CD1c-positive myeloid dendritic cell (primary cell): ENCODE data around the gene USP11.
"Not testable (repeated sequence)": the region's sequence is repeated elsewhere in the genome, so short reads cannot be mapped to it uniquely, and the experiment has no call there.

Source experiments
- DNase-seq: peaks from one replicate; pipeline ENCODE4 v3.0.0-alpha.2; 2016; ENCODE audit errors: extremely low spot score

USP11 gene

GRCh38 chrX:47245156-47245555 lies 12.3 kb downstream of the USP11 start:
- no peak for DNase-seq

- DNase-seq: no peak
Observed at GRCh38 chrX:47247206-47247998, 14.6 kb downstream of the USP11 start.

GRCh38 chrX:47247999-47248320 lies 15.2 kb downstream of the USP11 start:
- DNase-seq: no peak

DNA sequence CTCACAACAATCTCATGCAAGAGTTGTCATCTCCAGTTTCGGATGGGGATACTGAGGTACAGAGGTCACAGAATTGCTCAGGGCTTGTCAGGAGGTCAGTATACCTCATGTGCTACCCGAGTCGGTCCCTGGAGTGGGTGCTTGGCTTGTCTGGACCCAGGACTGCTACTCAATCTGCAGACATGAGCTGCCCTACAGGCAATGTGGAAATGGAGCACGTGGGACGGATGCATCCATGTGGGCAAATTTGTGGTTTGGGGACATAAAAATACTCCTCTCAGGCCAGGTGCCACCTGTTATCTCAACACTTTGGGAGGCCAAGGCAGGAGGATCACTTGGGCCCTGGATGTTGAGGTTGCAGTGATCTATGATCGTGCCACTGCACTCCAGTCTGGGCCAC lies 15.8 kb downstream of the USP11 start:
- DNase-seq: no peak

DNA sequence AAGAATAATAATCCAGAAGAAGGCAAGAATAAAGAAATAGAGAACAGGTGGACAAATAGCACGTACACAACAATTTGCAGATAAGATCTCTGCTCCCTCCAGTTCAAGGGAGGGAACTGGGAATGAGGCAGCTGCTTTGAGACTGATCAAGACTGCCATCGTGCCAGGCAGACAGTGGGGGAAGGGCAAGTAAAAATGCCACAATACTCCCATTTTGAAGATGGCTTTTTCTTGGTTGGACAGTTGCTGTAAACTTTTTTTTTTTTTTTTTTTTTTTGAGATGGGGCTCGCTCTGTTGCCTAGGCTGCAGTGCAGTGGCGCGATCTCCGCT lies 17.2 kb downstream of the USP11 start:
- no peak for DNase-seq

DNA sequence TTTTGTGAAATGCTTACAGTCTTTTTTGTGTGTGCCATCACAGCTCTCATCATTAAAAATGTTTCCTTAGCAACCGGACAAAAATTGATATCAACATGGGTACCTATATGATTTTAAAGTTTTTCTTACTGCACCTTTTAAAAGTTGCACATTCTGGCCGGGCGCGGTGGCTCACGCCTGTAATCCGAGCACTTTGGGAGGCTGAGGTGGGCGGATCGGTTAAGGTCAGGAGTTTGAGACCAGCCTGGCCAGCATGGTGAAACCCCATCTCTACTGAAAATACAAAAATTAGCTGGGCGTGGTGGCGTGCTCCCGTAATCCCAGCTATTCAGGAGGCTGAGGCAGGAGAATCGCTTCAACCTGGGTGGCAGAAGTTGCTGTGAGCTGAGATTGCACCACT lies 24.8 kb downstream of the USP11 start:
- DNase-seq: not testable (repeated sequence)

- DNase-seq: peak; percentile 61
Observed at GRCh38 chrX:47264483-47265173, 31.8 kb downstream of the USP11 start.

GRCh38 chrX:47266643-47267042 lies 33.8 kb downstream of the USP11 start:
- no peak for DNase-seq

DNA sequence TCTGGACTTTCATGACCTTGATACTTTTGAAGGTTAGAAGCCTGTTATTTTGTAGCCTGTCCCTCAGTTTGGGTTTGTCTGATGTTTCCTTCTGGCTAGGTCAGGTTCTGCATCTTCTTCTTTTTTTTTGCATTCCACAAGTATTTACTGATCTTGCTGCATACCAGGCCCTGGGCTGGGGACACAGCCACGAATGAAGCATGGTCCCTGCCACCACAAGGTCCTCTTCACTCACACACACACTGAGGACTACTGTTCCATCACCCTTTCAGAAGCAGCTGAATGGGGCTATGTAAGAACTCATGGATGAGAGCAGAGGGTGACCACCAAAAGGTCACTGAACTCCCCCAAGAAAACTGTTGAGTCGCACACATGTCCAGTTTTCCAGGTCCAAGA lies 39.2 kb downstream of the USP11 start:
- no peak for DNase-seq

DNA sequence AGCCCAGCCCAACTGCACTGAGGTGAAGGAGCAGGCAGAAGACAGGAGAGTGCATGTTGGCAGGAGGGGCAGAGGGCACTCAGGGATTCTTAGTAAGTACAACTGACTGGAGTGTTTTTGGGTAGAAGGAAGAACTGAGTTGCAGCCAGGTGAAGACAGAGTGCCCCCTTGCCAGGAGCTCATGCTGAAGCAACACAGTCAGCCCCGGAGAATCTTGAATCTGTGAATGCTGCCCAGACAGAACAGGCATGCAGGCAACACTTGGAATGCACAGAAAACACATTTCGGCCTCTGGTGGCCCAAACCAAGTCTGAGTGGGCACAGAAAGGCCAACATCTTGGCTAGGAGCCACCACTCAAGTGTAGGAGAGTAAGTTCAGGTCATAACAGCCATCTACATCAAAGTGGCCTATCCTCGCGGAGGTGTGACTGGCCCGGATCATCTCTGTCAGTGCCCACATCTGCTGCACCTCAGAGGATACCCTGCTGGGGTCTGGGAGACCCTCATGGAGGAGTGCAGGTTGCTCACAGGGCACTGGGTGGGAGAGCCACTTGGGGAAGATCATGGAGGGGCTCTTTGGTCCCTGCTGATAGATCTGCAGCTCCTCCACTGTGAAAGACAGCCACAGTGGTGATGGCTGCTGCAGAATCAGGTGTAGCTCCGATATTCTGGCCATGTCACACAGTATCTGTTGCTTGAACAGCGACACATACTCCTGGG lies 40.4 kb downstream of the USP11 start:
- DNase-seq: no peak

DNA sequence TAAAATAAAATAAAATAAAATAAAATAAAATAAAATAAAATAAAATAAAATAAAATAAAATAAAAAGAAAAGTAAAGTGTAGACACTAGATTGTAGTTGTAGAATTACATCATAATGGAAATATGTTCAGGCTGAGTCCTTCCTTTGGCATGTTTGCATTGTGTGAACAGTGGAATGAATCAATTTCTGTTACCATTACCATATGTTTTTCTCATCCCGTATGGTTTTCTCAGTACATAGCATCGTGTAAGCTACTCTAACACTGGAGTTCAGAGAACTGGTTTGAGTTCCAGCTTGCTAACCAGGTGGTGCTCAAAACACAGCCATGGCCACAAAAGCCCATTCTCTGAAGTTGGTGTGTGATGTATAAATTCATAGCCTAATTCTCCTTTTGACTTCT lies 45.9 kb downstream of the USP11 start:
- no peak for DNase-seq

DNA sequence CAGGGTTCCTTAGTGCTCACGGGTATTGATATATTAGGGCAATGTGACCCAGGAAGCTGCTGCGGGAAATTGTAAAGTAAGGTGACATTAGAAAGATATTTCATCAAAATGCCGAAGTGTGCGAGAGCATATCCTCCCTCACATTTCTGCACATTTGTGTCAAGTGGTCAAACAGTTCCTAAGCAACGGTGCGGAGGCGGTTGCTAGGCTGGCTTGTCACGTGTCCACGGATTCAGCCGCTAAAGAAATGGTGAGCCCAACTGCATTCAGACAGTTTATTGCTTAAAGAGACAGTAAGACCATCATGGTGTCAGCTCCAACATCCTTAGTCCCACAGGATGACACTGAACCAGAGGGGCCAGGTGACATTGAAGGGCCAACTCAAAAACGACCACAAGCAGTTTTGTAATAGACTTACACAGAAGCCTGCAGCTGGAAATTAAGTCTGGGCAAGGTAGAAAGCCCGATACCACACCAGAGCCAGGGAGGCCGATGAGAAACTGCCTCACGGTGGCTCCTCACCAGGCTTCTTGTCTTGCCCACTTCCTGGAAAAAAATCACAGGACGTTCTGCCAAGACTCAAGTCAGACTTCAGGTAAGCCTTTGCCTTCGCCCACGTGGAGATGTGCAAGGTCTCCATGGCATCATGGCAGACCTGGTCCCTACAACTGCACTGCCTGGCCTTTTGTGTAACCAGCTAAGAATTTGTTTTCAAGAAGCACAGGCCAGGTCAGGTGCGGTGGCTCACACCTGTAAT lies 50.4 kb downstream of the USP11 start:
- DNase-seq: peak; percentile 42

- not testable (repeated sequence) for DNase-seq
Observed at GRCh38 chrX:47284616-47285015, 51.8 kb downstream of the USP11 start.

DNA sequence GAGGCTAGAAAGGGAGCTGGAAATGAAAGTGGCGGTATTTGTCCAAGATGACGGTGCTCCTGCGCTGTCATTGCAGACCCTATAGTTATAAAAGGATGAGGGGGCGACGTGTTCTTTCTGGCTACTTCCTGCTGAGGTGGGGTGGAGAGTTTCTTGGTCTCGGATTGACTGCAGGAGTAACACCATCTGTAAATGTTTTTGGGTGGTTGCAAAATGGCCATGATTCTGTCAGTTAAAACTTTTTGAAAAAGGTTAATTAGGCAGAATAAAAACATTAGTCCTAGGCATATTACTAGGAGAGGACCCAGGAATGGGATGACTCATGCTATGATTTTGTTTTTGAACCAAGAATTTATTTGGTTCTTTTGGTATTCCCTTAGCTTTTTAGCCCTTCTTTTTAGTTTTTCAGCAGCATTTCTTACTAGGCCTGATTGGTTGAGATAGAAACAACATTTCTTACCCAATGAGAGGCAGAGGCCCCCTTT lies 53.1 kb downstream of the USP11 start:
- no peak for DNase-seq

DNA sequence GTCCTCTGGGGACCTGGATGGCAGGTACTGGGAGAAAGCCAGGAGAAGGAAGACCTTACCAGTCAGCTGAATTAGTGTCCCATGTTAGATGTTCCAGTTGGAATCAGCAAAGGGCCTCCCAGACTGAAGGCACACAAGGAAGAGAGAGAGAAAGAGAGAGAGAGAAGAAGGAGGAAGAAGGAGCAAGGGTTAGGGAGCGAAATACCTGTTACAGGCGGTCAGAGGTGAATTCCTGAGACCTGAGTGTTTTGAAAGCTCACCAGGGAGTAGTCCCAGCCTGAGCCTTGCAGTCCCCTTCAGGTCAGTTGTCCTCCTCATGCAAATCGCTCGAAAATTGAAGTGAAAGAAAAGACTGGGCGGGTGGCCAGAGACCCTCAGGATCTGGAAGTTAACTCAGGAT lies 60.3 kb downstream of the USP11 start:
- DNase-seq: no peak

- DNase-seq: no peak
Observed at GRCh38 chrX:47296766-47297365, 64.1 kb downstream of the USP11 start.

DNA sequence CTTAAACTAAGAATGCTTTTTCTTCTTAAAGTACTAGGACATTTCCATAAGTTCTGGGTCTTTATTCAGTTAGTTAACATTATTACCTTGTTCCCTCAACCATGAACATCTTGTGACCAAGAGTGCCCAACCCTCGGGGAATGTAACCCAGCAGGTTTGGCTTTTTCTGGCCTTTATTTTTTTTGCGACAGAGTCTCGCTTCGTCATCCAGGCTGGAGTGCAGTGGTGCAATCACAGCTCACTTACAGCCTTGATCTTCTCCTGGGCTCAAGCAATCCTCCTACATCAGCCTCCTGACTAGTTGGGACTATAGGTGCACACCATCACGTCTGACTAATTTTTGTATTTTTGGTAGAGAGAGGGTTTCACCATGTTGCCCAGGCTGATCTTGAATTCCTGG lies 65.1 kb downstream of the USP11 start:
- DNase-seq: no peak
